ENCODE measurements around the gene PDZD7. TPM values are rescaled to one million over a fixed set of nuclear protein-coding genes. Genes with fewer than 3 reads are reported as not detected.

The PDZD7 gene
- total and polyA plus RNA-seq, 2 donors (not counting 3 experiments of a cell fraction or from before 2014, with no cell fraction given) = 0.41 to 1.6 TPM

- Histone ChIP-seq H3K36me3 (ENCODE audit: control insufficient read depth in 2 of 2, extremely low read depth in 1 of 2, insufficient read depth in 2 of 2, low read length in 2 of 2) (peaks cover 2 to 4% of the 10 kb centered on the region in 2 experiments), H3K27me3 (ENCODE audit: control insufficient read depth in 2 of 2, insufficient read depth in 2 of 2, low read length in 2 of 2) (no peaks in the 10 kb centered on the region), H2AFZ (ENCODE audit: low read depth, low read length) (no peak overlapping the region), H3K4me2 (ENCODE audit: insufficient read depth, low read length) (no peak overlapping the region), H3K4me1 (ENCODE audit: control insufficient read depth, extremely low read depth, insufficient read depth, low read length) (peaks cover 13% of the 10 kb centered on the region), H3K9me1 (replicated peaks; ENCODE audit: control insufficient read depth, extremely low read depth, insufficient read depth, low read length) (no peaks in the 10 kb centered on the region), H3K27ac (ENCODE audit: insufficient read depth, low read depth, low read length) (no peak overlapping the region), H3K4me3 (replicated peaks in 1 of 3; ENCODE audit: insufficient read depth in 1 of 3, low read depth in 1 of 3, low read length in 3 of 3) (no peak overlapping the region), H3K9me3 (replicated peaks; ENCODE audit: control insufficient read depth, insufficient read depth, low read length) (no peaks in the 10 kb centered on the region), H3K79me2 (ENCODE audit: control insufficient read depth, insufficient read depth, low read length) (no peaks in the 10 kb centered on the region), H4K20me1 (replicated peaks; ENCODE audit: control insufficient read depth, extremely low read depth, insufficient read depth, low read length) (no peaks in the 10 kb centered on the region), H3K9ac (replicated peaks; ENCODE audit: extremely low read depth, insufficient read depth, low read length) (no peak overlapping the region)
- no peak for FAIRE-seq
- ChIA-PET CTCF (interaction anchor here (0.6 to 8.8 kb wide), 9 partner anchors 10 to 493 kb away, joined by 3 to 92 read pairs (median 5); partner anchors contain the start of gene LZTS2), POLR2A (interaction anchor here (1.4 kb wide), 1 partner anchor 12 kb away, joined by 3 read pairs; the partner anchor contains the start of gene LZTS2)
- dilution Hi-C loops (cut with MboI; ENCODE audit: extremely low pct_ligation_motif_present, low sequenced_read_pairs) (no loop called here), intact Hi-C loops (cut with micrococcal nuclease) (loop anchor here (5.0 to 10.0 kb wide), 2 partner anchors 97 to 339 kb away; partner anchors contain the start of gene SLF2)
- BruUV-seq (replicated peaks) = no TSS peak
- TF ChIP-seq CTCF (IDR thresholded peaks at IDR 0.05; ENCODE audit: extremely low read depth in 1 of 2, insufficient read depth in 1 of 2, low read depth in 1 of 2, low read length in 2 of 2) = peak; percentile 28 to 51
- no peak for TF ChIP-seq GATA2 (IDR thresholded peaks at IDR 0.05; ENCODE audit: insufficient read depth, insufficient read length, low read depth, low read length)
- no peak for DNase-seq (ENCODE audit: low read depth, low spot score)
Observed at GRCh38 chr10:101011517-101012423, 19.2 kb downstream of the PDZD7 start.

GRCh38 chr10:101010329-101010728 lies 20.6 kb downstream of the PDZD7 start:
- TF ChIP-seq POLR2A (IDR thresholded peaks at IDR 0.05; ENCODE audit: low read depth, low read length) (no peak), POLR2AphosphoS5 (IDR thresholded peaks at IDR 0.05; ENCODE audit: insufficient read depth, low read depth, low read length) (no peak), MAX (IDR thresholded peaks at IDR 0.05; ENCODE audit: insufficient read depth, insufficient read length) (no peak), MYC (IDR thresholded peaks at IDR 0.05; ENCODE audit: low read depth, low read length) (no peak), JUN (IDR thresholded peaks at IDR 0.05; ENCODE audit: borderline replicate concordance, insufficient read depth, insufficient read length, low read depth) (no peak), EZH2 (IDR thresholded peaks at IDR 0.05; ENCODE audit: borderline replicate concordance, low read depth, low read length, severe bottlenecking) (no peak), FOS (IDR thresholded peaks at IDR 0.05; ENCODE audit: borderline replicate concordance, insufficient read depth, low read length) (no peak), CTCF (IDR thresholded peaks at IDR 0.05; ENCODE audit: extremely low read depth in 1 of 2, insufficient read depth in 1 of 2, low read depth in 1 of 2, low read length in 2 of 2) (no peak), GATA2 (IDR thresholded peaks at IDR 0.05; ENCODE audit: insufficient read depth, insufficient read length, low read depth, low read length) (no peak)
- POLR2A ChIA-PET = no interaction called here
- no peaks in the 10 kb centered on the region for H3K9me3 ChIP-seq (replicated peaks; ENCODE audit: control insufficient read depth, insufficient read depth, low read length)
- H3K79me2 ChIP-seq (ENCODE audit: control insufficient read depth, insufficient read depth, low read length) = no peaks in the 10 kb centered on the region
- H3K4me1 ChIP-seq (ENCODE audit: control insufficient read depth, extremely low read depth, insufficient read depth, low read length) = peaks cover 13% of the 10 kb centered on the region
- H3K27ac ChIP-seq (ENCODE audit: insufficient read depth, low read depth, low read length) = no peak overlapping the region
- H3K4me2 ChIP-seq (ENCODE audit: insufficient read depth, low read length) = no peak overlapping the region
- no peak overlapping the region for H3K4me3 ChIP-seq (replicated peaks in 1 of 3; ENCODE audit: insufficient read depth in 1 of 3, low read depth in 1 of 3, low read length in 3 of 3)
- H2AFZ ChIP-seq (ENCODE audit: low read depth, low read length) = no peak overlapping the region
- H3K9ac ChIP-seq (replicated peaks; ENCODE audit: extremely low read depth, insufficient read depth, low read length) = no peak overlapping the region
- no TSS peak for BruUV-seq (replicated peaks)
- no peak for DNase-seq (ENCODE audit: low read depth, low spot score)
- H4K20me1 ChIP-seq (replicated peaks; ENCODE audit: control insufficient read depth, extremely low read depth, insufficient read depth, low read length) = no peaks in the 10 kb centered on the region
- H3K36me3 ChIP-seq (ENCODE audit: control insufficient read depth in 2 of 2, extremely low read depth in 1 of 2, insufficient read depth in 2 of 2, low read length in 2 of 2) = peaks cover 6 to 14% of the 10 kb centered on the region in 2 experiments
- H3K9me1 ChIP-seq (replicated peaks; ENCODE audit: control insufficient read depth, extremely low read depth, insufficient read depth, low read length) = no peaks in the 10 kb centered on the region
- intact Hi-C loops (cut with micrococcal nuclease) (loop anchor here (5.0 to 10.0 kb wide), 2 partner anchors 96 to 338 kb away; partner anchors contain the start of gene SLF2), dilution Hi-C loops (cut with MboI; ENCODE audit: extremely low pct_ligation_motif_present, low sequenced_read_pairs) (no loop called here)
- no peak for FAIRE-seq
- no peaks in the 10 kb centered on the region for H3K27me3 ChIP-seq (ENCODE audit: control insufficient read depth in 2 of 2, insufficient read depth in 2 of 2, low read length in 2 of 2)
- CTCF ChIA-PET = interaction anchor here (1.0 to 8.8 kb wide), 2 partner anchors 15 to 22 kb away, joined by 5 to 92 read pairs; no protein-coding TSS in a partner anchor

All from endothelial cell of umbilical vein (primary cell).